PC-9 (cell line): Measurements from ENCODE around the gene ZNF423. TPM values are rescaled to one million over a fixed set of nuclear protein-coding genes. Genes with fewer than 3 reads are reported as not detected.

Experiments used
- BruUV-seq: library from RNA; stranded (reverse); fragments of 400-500 nt; replicated peaks from 2 replicates; lab custom pipeline; 2021; lab: Mats Ljungman, UMichigan
- CTCF ChIA-PET: fragments of 300-600 bp; sonication (Branson Sonifier 250); formaldehyde crosslinking; loops from one replicate; lab custom pipeline; 2022; ENCODE audit warnings: antibody characterized with exemption; lab: Charles Lee
- POLR2A ChIA-PET: fragments of 300-600 bp; sonication (Branson Sonifier 250); formaldehyde crosslinking; loops from one replicate; lab custom pipeline; 2022; ENCODE audit warnings: antibody characterized with exemption; ENCODE audit not compliant: unreplicated experiment; lab: Charles Lee
- DNase-seq, 2 experiments: peaks; one replicate each; pipeline versions ENCODE4 v3.0.0 to v3.0.0-alpha.2; 2015 to 2022; ENCODE audit warnings: mixed read lengths in 1 of 2
- H2AFZ ChIP-seq: fragments of 200-600 bp; sonication (generic); 2 replicates; pipeline ENCODE4 v1.8.1; 2017; ENCODE audit warnings: antibody characterized with exemption
- H3F3A ChIP-seq: fragments of 200-600 bp; sonication (generic); 2 replicates; pipeline ENCODE4 v1.8.1; 2017; ENCODE audit warnings: antibody characterized with exemption, mild to moderate bottlenecking, low read depth; ENCODE audit not compliant: insufficient read depth
- H3K27ac ChIP-seq: fragments of 200-600 bp; sonication (generic); 2 replicates; pipeline ENCODE4 v1.6.1; 2016; ENCODE audit warnings: mixed run types
- H3K27me3 ChIP-seq: fragments of 200-600 bp; sonication (generic); 2 replicates; pipeline ENCODE4 v1.6.1; 2016; ENCODE audit warnings: low read depth, mixed run types; ENCODE audit not compliant: insufficient read depth
- H3K36me3 ChIP-seq: fragments of 200-600 bp; sonication (generic); 2 replicates; pipeline ENCODE4 v1.6.1; 2016; ENCODE audit warnings: low read depth, mixed run types
- H3K4me1 ChIP-seq: fragments of 200-600 bp; sonication (generic); replicated peaks from 2 replicates; pipeline ENCODE4 v1.6.1; 2016; ENCODE audit warnings: mixed run types; ENCODE audit not compliant: insufficient read depth
- H3K4me2 ChIP-seq: fragments of 200-600 bp; sonication (generic); 2 replicates; pipeline ENCODE4 v1.6.1; 2017; ENCODE audit warnings: mixed run types
- H3K4me3 ChIP-seq: fragments of 200-600 bp; sonication (generic); 2 replicates; pipeline ENCODE4 v1.6.1; 2016; ENCODE audit warnings: mixed run types
- H3K79me2 ChIP-seq: fragments of 200-600 bp; sonication (generic); 2 replicates; pipeline ENCODE4 v1.6.1; 2017; ENCODE audit warnings: low read depth, mixed run types
- H3K9me2 ChIP-seq: fragments of 200-600 bp; sonication (generic); 2 replicates; pipeline ENCODE4 v1.8.1; 2017; ENCODE audit warnings: mild to moderate bottlenecking; ENCODE audit not compliant: insufficient read depth
- H3K9me3 ChIP-seq: fragments of 200-600 bp; sonication (generic); 2 replicates; pipeline ENCODE4 v1.8.1; 2016; ENCODE audit warnings: low read depth; ENCODE audit not compliant: insufficient read depth
- H4K20me1 ChIP-seq: fragments of 200-600 bp; sonication (generic); 2 replicates; pipeline ENCODE4 v1.8.1; 2017; ENCODE audit not compliant: insufficient read depth
- CTCF ChIP-seq: fragments of 200-600 bp; sonication (generic); conservative IDR thresholded peaks from 2 replicates; pipeline ENCODE4 v1.6.1; 2017; ENCODE audit warnings: mixed run types, antibody characterized with exemption, mild to moderate bottlenecking, moderate library complexity
- EZH2 ChIP-seq: fragments of 200-600 bp; sonication (generic); IDR thresholded peaks from 2 replicates; pipeline ENCODE4 v1.8.0; 2017; ENCODE audit warnings: antibody characterized with exemption, low read depth
- intact Hi-C: fragments of 100-400 bp; cut with micrococcal nuclease; formaldehyde crosslinking; loops from one replicate; pipeline ENCODE4 v1.10.0; 2022; ENCODE audit not compliant: unreplicated experiment
- total RNA-seq: library from RNA; stranded (reverse); gene quantifications from 2 replicates; pipeline ENCODE4 v1.2.3, GENCODE V29; 2021

ZNF423 gene
- total RNA-seq, 1 experiment from 2014 or later = not detected

- Histone ChIP-seq H3K36me3 (no peaks in the 10 kb centered on the region), H3F3A (no peaks in the 10 kb centered on the region), H3K4me1 (no peaks in the 10 kb centered on the region), H2AFZ (no peak overlapping the region), H3K79me2 (no peaks in the 10 kb centered on the region), H3K9me3 (no peaks in the 10 kb centered on the region), H3K4me3 (no peak overlapping the region), H4K20me1 (no peaks in the 10 kb centered on the region), H3K9me2 (no peaks in the 10 kb centered on the region), H3K27me3 (peaks cover 68% of the 10 kb centered on the region), H3K27ac (no peak overlapping the region), H3K4me2 (no peak overlapping the region)
- BruUV-seq = no TSS peak
- no peak for DNase-seq
- POLR2A ChIA-PET = no interaction called here
- intact Hi-C loops = no loop called here
- CTCF ChIA-PET = no interaction called here
- no peak for TF ChIP-seq EZH2
- no peak for TF ChIP-seq CTCF
These were observed 403.8 kb downstream of the ZNF423 start for GRCh38 chr16:49452108-49452507.

- H3K27ac ChIP-seq = no peak overlapping the region
- H3K9me2 ChIP-seq = no peaks in the 10 kb centered on the region
- no peaks in the 10 kb centered on the region for H4K20me1 ChIP-seq
- no peak overlapping the region for H3K4me2 ChIP-seq
- H3K9me3 ChIP-seq = no peaks in the 10 kb centered on the region
- no peaks in the 10 kb centered on the region for H3K79me2 ChIP-seq
- ChIA-PET CTCF (no interaction called here), POLR2A (no interaction called here)
- H3K4me1 ChIP-seq = no peaks in the 10 kb centered on the region
- no peaks in the 10 kb centered on the region for H3K36me3 ChIP-seq
- no peaks in the 10 kb centered on the region for H3F3A ChIP-seq
- H3K4me3 ChIP-seq = no peak overlapping the region
- no TSS peak for BruUV-seq
- peaks cover 58% of the 10 kb centered on the region for H3K27me3 ChIP-seq
- H2AFZ ChIP-seq = no peak overlapping the region
- TF ChIP-seq EZH2 (no peak), CTCF (no peak)
- intact Hi-C loops = no loop called here
- no peak for DNase-seq
These were observed 409.1 kb downstream of the ZNF423 start for GRCh38 chr16:49446805-49447204.

- H3K4me2 ChIP-seq = no peak overlapping the region
- no peaks in the 10 kb centered on the region for H4K20me1 ChIP-seq
- H3K9me3 ChIP-seq = no peaks in the 10 kb centered on the region
- BruUV-seq = no TSS peak
- H2AFZ ChIP-seq = no peak overlapping the region
- H3K9me2 ChIP-seq = no peaks in the 10 kb centered on the region
- POLR2A ChIA-PET = no interaction called here
- no peaks in the 10 kb centered on the region for H3F3A ChIP-seq
- intact Hi-C loops = no loop called here
- H3K4me3 ChIP-seq = no peak overlapping the region
- DNase-seq = no peak
- no peaks in the 10 kb centered on the region for H3K79me2 ChIP-seq
- CTCF ChIA-PET = no interaction called here
- H3K27me3 ChIP-seq = peaks cover 71% of the 10 kb centered on the region
- TF ChIP-seq CTCF (no peak), EZH2 (no peak)
- H3K36me3 ChIP-seq = no peaks in the 10 kb centered on the region
- H3K4me1 ChIP-seq = no peaks in the 10 kb centered on the region
- no peak overlapping the region for H3K27ac ChIP-seq
These were observed 412.3 kb downstream of the ZNF423 start for GRCh38 chr16:49443576-49443975.
